ENCODE data around the gene GOLIM4.
A peak's percentile ranks its signal among the peaks of the same experiment; 100 is the strongest.

The GOLIM4 gene

GRCh38 chr3:168097381-168097780 is 1.7 kb upstream of the GOLIM4 start:
- no peak for DNase-seq

- peak; percentile 11 to 43 for DNase-seq
These were observed 507 bp upstream of the GOLIM4 start for GRCh38 chr3:168096210-168096652.

- DNase-seq, result peak; percentile 18 to 38
These were observed 680 bp downstream of the GOLIM4 start for GRCh38 chr3:168094877-168095610.

- no peak for DNase-seq
These were observed 1.2 kb downstream of the GOLIM4 start for GRCh38 chr3:168094580-168094876.

- DNase-seq, result no peak
These were observed 1.9 kb downstream of the GOLIM4 start for GRCh38 chr3:168093790-168094189.

GRCh38 chr3:168093229-168093628 is 2.5 kb downstream of the GOLIM4 start:
- no peak for DNase-seq

GRCh38 chr3:168091941-168092340 is 3.8 kb downstream of the GOLIM4 start:
- no peak for DNase-seq

GRCh38 chr3:168091302-168091858 is 4.3 kb downstream of the GOLIM4 start:
- no peak for DNase-seq

- DNase-seq, result no peak
These were observed 5.2 kb downstream of the GOLIM4 start for GRCh38 chr3:168090306-168091085.

- DNase-seq, result no peak
These were observed 6.4 kb downstream of the GOLIM4 start for GRCh38 chr3:168089179-168089771.

- peak in 1 of 2 donors; percentile 4 for DNase-seq
These were observed 7.5 kb downstream of the GOLIM4 start for GRCh38 chr3:168088106-168088720.

GRCh38 chr3:168087539-168087938 is 8.2 kb downstream of the GOLIM4 start:
- DNase-seq, result no peak

GRCh38 chr3:168086541-168087260 is 9.0 kb downstream of the GOLIM4 start:
- no peak for DNase-seq

GRCh38 chr3:168085491-168086119 is 10.1 kb downstream of the GOLIM4 start:
- no peak for DNase-seq

GRCh38 chr3:168083906-168084305 is 11.8 kb downstream of the GOLIM4 start:
- no peak for DNase-seq

- DNase-seq, result no peak
These were observed 13.9 kb downstream of the GOLIM4 start for GRCh38 chr3:168081856-168082255.

- no peak for DNase-seq
These were observed 14.5 kb downstream of the GOLIM4 start for GRCh38 chr3:168081171-168081771.

GRCh38 chr3:168080499-168081170 is 15.1 kb downstream of the GOLIM4 start:
- no peak for DNase-seq

GRCh38 chr3:168080022-168080421 is 15.7 kb downstream of the GOLIM4 start:
- no peak for DNase-seq

GRCh38 chr3:168077091-168077490 is 18.6 kb downstream of the GOLIM4 start:
- no peak for DNase-seq
